GM18502 (cell line): ENCODE results near the gene SERF2.

Source experiments
- ATAC-seq: cut with Tn5 transposase; IDR thresholded peaks from one replicate; pipeline ENCODE4 v1.9.1; 2021; ENCODE audit warnings: mild to moderate bottlenecking; ENCODE audit not compliant: unreplicated experiment, poor library complexity

SERF2 gene

DNA sequence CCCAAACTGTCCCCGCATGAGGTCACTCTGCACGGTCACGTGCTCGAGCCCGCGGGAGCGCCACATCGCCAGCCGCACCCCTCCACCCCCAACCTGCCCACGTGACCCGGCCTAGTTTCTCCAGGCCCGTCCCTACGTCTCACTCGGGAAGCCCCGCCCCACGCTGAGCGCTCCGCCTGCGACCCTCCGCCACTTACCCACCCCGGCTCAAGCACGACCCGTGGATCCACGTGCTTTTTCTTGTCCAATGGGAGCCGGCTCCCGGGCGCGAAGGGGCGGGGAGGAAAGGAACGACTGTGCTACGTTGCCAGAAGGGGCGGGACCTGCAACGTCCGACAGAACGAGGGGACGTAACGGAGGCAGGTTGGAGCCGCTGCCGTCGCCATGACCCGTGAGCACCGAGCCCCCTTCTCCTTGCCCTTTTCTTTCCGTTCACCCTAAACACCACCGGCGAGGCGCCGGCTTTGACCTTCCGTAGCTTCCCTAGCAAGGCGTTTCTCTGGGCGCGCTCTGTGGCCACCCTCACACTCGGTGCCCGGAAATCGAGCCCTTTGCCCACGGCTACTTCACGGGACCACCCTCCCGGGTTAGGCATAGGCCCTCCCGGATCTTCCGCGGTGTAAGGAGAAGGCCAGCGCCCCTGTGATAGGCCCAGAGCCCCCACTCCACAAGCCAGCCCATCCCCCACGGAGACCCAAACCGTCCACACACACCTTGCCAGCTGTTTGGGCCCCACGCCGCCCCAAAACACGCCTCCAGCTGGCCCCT lies at the start of gene SERF2:
Gene SERF2, plus strand, starts transcription at position 328 of the 768 bp plus-strand sequence. Its CDS starts 57 bp downstream, at position 385.
- ATAC-seq, result peak; percentile 91

DNA sequence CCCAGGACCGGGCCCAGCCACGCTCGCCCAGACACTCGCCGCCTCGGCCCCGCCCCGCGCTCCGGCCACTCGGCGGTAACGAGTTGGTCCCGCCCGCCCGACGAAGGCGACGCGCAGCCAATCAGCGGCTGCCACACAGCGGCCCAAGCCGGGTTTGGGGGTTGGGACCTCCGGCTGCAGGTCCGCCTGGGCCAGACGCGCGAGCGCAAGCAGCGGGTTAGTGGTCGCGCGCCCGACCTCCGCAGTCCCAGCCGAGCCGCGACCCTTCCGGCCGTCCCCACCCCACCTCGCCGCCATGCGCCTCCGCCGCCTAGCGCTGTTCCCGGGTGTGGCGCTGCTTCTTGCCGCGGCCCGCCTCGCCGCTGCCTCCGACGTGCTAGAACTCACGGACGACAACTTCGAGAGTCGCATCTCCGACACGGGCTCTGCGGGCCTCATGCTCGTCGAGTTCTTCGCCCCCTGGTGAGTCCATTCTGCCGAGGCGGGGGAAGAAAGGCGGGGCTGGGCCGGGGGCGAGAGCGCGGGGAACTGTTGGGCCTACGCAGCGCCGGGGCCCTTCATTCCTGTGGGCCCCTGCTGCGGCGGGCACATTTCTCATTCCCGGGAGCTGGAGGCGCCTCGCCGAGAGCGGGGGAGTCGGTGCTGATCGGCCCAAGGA lies 45.7 kb upstream of the SERF2 start, which contains the start of gene PDIA3:
Gene PDIA3, plus strand, starts transcription at position 194 of the 658 bp plus-strand sequence. Its CDS starts 102 bp downstream, at position 296.
- peak; percentile 81 for ATAC-seq

DNA sequence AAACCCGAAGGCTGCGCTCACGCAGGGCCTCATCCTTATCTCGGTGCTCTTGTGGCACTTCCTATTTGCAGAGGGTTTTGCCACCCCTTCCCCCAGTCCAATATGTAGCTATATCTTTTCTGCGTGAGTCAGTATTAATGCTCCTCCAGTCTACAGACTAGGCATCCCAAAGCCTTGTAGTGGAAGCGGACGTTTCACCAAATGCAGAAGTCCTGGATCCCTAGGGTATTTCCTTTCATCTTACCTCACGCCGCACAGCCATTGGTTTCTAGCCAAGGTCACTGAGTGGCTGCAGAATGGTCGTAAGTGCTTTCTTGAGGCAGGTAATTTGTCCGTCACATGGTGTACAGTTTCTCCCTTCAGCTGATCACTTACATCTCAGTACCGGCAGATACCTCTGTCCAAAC lies 45.2 kb upstream of the SERF2 start:
- ATAC-seq, result peak; percentile 17

DNA sequence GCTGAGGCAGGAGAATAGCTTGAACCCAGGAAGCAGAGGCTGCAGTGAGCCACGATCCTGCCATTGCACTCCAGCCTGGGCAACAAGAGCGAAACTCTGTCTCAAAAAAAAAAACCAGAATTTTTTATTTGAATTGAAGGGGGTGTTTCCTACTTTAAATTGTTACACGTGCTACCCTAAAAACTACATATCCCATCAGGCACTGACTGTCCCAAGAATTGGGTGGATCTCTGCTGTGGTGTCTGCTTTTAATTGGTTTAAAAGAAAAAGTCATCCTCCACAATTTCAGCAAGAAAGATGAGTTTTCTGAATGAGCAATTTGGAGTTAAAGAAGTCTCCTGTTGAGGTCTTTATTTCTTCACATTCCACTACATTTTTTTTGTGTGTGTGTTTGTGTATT lies 43.7 kb upstream of the SERF2 start:
- ATAC-seq, result no peak

DNA sequence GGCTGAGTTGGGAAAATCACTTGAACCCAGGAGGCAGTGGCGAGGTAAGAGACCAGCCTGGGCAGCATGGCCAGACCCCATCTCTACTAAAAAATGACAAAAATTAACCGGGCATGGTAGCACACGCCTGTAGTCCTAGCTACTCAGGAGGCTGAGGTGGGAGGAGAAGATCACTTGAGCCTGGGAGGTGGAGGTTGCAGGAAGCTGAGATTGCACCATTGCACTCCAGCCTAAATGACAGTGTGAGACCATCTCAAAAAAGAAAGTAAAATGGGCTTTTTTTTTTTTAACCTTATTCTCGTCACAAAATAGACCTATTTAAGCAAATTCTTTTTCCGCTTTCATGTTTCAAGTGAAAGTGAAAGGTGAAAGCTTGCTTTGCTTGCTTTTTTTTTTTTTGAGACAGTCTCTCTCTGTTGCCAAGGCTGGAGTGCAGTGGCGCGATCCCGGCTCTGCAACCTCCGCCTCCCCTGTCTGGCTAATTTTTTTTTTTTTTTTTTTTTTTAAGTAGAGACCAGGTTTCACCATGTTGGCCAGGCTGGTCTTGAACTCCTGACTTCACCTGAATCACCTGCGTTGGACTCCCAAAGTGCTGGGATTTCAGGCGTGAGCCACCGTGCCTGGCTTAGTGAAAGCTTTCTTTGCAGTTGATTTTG lies 42.3 kb upstream of the SERF2 start:
- ATAC-seq, result peak; percentile 48

DNA sequence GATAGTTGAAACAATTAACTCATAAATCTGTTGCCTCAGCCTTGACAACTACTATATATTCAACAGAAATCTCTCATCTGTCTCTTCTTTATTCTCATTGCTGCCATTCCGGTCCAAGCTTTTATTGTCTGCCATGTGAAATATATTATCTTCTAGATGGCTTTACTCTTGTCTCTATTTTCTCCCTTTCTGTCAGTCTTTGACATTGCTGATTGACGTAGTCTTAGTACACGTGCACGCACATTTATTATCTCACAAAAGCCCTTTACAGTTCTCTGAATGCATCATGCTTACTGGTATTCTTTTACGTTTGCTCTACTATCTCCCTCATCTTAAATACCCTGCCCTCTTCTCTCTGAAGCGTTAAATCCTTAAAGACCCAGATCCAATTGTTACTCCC lies 40.2 kb upstream of the SERF2 start:
- no peak for ATAC-seq

DNA sequence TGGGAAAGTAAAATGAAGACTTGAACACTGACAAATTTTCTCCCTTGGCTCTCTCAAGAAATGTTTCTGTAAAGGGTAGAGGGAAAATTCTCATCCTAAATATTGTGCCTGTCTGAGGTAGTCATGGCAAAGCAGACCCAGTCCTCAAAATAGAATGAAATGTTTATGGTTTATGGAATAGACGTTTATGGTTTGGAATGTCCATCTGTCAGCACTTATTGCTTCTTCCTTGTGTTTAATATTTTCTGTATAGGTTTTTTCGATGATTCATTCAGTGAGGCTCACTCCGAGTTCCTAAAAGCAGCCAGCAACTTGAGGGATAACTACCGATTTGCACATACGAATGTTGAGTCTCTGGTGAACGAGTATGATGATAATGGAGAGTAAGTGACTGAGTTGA lies 29.3 kb upstream of the SERF2 start:
- ATAC-seq, result no peak

DNA sequence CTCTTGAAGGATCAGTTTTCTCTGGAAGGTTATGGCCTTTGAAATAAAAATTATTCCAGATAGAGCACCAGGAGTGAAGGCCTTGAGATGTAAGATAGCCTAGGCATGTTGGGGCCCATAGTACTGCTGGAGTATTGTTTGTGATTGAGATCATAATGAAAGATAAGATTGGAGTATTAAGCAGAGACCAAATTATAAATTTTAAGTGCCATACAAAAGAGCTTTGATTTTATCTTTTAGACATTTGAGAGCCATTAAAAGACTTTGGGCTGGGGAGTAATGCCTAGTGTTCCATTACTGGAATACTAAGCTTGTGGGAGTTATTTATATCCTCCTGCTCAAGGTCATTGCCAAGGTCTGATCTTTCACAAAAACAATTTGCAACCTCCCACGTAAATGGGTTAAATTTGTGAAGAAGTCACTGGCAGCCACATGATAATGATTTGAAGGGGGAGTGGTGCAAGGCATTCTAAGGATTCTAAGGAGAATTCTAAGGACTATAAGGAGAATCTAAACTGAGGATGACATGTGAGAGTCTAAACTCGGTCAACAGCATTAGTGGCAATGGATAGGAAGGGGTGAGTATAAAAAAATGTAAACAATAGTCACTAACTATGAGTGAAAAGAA lies 28.2 kb upstream of the SERF2 start:
- no peak for ATAC-seq

DNA sequence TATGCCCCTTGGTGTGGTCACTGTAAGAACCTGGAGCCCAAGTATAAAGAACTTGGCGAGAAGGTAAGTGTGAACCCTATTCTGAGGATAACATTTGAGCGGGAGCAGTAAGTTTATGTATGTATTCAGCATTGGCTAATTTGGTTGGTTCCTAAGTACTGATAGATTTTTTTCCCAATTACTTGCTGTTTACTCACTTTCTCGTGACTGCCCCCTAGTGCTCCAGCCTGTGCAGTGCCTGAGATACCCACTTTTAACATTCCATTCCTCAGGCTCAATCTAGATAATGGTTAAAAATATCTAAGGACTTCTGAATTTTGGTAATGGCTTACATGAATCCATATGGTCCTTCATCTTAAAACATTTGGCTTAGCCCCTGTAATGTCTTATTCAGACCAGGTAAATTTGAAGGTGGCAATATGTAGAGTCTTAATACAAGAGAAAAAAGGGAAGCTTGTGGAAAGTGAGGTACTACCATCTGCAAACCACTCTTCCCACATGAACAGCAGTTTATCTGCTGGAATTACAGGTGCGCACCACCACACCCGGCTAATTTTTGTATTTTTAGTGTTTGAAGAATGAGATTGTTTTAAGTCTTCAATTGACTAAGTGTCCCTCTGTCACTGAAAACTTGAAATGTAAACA lies 22.4 kb upstream of the SERF2 start:
- ATAC-seq, result no peak

DNA sequence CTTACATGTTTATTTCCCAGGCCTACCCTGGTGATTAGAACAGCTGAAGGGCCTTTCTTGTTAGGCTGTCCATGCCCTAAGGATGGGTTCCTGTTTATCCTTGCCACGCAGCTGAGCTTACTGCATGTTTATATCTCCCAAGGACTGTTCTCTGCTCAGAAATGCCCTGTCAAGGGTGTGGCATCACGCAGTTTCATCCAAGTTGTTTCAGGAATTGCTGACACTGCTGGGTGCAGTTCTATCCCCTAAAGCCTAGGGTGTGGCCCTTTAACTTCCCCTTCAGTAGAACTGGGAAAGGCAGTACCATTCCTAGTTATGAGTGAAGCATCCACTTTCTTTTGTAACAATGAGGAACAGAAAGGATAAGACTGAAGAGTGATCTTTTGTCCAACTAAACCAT lies 20.3 kb upstream of the SERF2 start:
- no peak for ATAC-seq

DNA sequence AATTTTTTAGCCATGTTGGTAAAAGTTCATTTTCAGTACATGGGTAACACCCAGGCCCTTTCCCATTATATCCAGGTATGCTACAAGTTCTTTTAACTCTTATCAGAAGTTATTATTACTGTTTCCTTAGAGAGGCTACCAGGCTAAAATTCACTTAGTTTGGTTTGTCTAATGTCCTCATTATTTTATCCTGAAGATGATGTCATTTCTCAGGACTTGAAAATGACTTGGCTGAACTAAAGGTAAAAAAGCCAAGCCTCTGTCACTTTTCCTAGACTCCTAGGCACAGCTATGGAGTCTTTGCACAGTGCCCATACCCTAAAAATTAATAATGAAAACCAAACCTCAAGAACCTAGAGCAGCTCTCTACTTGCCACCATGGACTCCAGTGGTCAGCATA lies 19.5 kb upstream of the SERF2 start:
- ATAC-seq, result no peak

DNA sequence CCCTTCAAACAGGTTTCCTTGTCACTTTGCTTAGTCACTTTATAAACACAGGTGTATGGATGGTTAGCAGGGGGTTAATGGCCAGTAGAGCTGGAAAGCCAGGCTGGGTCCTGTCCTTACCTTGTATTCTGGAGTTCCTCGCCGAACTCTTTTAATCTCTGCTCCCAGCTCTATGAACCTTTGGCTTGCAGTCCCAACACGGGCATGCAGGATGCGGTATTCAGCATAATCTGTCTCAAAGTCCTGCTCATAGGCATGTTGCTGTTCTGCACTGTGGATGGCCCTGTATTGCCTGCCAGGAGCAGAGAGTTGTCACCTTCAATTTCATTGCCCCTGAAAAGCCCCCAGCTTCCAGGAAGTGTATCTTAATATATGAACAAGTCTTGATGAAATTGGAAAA lies 18.1 kb upstream of the SERF2 start:
- ATAC-seq, result no peak

DNA sequence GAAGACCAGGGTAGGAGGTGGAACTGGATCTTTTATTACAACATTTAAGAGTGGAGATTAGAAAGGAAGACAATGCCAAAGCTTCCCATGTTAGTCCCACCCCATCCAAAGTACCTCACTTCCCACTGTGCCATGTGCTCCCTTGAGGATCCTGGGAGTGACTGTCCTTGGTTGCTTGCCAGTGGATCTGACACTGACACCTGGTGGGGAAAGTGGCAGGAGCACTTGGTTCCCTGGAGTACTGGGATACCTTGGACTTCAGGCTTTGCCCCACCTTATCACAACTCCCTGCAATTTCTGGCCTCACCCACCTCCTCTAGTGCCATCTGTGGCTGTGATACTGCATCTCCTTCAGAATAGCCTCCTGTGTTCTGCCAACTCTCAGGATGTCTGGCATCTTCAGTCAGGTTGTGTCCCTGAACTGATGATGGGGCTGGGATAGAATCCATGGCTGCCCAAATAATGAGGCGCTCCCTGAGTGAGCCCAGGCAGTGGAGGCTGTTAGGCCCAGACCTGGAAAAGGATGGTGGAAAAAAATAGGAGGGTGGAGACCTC lies 16.6 kb upstream of the SERF2 start:
- ATAC-seq, result no peak

DNA sequence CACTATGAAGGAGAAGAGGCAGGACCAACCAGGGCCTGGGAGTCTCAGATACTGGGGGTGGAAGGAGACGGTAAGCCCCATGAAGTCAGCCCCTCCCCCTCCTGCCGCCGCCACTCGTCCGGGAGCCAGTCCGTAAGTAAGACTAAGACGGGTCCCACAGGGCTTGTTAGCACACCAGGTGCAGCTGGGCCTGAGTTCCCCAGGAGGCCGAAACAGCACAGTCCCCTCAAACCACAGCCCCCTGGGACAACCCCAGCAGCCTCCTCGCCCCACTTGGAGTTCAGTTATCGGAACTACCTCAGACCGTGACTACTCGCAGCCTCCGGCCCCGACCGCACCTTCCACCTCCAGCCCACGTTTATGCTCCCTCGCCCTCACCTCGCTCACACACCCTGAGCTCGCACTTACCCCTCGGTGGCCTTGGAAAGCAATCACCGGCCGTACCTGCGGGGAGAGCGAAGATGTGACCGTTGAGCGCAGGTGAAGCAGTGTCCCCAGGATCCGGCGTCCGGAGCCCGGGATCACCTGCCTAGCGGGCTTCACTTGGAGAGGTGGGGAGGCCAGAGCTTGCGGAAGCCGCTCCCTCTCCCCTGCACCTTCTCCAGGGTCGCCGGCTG lies 15.9 kb upstream of the SERF2 start:
- ATAC-seq, result peak; percentile 59

DNA sequence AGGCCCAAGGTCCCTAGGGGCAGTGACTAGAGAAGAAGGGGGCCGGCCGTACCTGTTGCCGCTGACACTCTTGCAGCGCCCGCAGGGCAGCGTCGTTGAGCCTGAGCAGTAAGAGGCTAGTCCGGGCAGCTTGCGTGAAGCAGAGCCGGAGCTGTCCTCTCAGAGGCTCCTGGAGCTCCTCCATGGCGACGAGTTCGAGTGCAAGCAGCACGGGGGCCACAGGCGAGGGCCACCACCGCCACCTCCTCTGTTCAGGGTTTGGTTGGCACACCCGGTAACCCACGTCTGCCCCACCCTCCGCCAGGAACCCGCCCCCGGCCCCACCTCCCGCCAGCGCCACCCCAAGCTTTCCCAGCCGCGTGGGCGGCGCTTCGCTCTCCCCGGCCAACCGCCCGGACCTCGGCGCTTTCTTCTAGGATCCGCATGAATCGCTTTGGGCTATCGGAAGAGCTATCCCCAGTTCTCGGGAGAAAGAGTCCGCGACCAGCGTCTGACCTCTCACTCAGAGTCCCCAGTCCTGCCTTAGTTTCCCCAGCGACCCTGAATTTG lies 15.3 kb upstream of the SERF2 start, which contains the start of gene ELL3:
Gene ELL3, minus strand, starts transcription at position 249 of the 549 bp plus-strand sequence. Its CDS starts 65 bp downstream, at position 184.
- peak; percentile 49 for ATAC-seq

DNA sequence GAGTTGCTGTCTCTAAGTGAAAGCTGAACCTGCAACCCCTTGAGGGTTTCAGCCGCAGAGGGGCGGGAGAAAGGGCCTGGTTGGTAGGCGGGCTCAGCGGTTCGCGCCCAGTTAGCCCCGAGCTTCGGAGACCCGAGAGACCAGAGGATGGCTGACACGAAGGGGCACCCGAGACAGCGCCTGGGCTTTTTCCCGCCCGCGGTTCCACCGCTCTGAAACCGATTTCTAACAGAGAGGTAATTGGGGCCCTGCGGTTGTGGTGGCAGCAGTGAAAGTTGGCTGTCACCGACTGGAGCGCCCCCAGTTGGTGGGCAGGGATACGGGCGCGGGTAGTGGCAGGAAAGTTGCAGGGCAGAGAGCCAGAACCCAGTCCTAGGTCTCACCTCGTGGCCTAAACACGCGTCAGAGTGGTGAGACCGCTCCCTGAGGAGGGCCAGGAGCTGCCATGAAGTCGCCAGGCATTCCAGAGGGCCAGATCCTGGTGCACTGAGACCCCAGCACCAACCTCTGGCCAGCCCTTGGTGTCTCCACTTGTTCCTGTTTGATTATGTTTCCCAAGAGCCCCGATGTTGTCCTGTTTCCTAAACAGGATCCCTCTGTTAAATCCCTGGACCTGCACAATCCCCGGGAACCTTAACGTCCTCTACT lies 14.7 kb upstream of the SERF2 start:
- ATAC-seq, result peak; percentile 58

DNA sequence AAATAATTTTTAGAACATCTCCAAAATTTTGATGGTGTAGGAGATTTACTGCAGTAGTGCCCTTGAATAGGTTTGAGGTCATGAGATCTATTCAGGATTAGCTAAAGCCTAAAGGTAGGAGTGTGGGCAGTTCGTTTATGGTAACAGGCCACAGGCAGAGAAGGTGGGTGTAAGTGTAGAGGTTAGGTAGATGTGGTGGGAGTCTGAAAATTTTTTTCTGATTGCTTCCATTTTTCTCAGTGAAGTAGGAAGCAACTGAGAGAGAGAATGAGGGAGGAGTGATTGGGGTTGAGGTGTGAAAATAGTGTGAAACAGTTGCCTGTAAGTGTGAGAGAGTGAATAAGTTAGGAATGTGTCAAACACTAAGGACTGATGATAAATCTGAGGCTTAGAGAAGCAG lies 13.1 kb upstream of the SERF2 start:
- no peak for ATAC-seq

DNA sequence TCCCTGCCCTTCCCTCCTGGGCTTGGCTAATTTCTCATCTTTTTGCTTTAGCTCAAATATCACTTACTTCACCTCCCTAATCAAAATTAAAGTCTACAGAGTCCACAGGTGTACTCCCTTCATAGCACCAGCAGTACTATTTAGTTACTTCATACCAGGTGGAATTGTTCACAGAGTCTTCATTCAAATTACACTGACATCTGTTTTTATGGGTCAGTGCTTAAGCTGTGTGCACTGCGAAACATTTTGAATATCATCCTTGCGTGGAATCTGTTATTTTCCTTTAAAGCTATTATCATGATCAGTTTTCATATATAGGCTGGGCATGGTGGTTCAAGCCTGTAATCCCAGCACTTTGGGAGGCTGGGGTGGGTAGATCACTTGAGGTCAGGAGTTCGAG lies 2.7 kb upstream of the SERF2 start:
- ATAC-seq, result no peak
